ENCODE measurements around the gene SPRR4.

Gene SPRR4

DNA sequence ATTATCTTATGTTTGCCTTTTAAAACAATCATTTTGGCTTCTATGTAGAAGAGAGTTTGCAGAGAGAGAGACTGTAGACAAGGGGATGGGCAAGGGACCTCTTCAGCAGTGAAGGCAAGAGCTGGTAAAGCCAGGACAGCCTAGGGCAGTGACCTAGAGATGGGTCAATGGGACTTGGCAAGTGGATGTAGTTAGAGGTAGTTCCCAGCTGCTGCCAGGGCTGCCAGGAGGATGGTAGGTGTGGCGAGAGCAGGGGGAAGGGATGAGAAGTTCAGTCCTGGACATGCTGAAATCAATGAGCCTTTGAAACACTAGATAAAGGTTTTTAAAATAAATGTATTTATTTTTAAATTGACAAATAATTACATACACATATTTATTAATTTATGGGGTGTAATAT, 29.8 kb upstream of the SPRR4 start:
- no peak for DNase-seq (ENCODE audit: low read depth)
- TF ChIP-seq, protein P1, sequence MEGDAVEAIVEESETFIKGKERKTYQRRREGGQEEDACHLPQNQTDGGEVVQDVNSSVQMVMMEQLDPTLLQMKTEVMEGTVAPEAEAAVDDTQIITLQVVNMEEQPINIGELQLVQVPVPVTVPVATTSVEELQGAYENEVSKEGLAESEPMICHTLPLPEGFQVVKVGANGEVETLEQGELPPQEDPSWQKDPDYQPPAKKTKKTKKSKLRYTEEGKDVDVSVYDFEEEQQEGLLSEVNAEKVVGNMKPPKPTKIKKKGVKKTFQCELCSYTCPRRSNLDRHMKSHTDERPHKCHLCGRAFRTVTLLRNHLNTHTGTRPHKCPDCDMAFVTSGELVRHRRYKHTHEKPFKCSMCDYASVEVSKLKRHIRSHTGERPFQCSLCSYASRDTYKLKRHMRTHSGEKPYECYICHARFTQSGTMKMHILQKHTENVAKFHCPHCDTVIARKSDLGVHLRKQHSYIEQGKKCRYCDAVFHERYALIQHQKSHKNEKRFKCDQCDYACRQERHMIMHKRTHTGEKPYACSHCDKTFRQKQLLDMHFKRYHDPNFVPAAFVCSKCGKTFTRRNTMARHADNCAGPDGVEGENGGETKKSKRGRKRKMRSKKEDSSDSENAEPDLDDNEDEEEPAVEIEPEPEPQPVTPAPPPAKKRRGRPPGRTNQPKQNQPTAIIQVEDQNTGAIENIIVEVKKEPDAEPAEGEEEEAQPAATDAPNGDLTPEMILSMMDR (IDR thresholded peaks at IDR 0.05; ENCODE audit: control insufficient read depth, insufficient read depth, low read depth, low read length, missing control alignments) = no peak
- H3K4me3 ChIP-seq (ENCODE audit: control insufficient read depth, low read depth, low read length) = no peak overlapping the region

- no peak for DNase-seq (ENCODE audit: low read depth)
- H3K4me3 ChIP-seq (ENCODE audit: control insufficient read depth, low read depth, low read length) = no peak overlapping the region
- TF ChIP-seq, protein P1 (IDR thresholded peaks at IDR 0.05; ENCODE audit: control insufficient read depth, insufficient read depth, low read depth, low read length, missing control alignments) = no peak
Measured at GRCh38 chr1:152941037-152941711, 29.3 kb upstream of the SPRR4 start.

DNA sequence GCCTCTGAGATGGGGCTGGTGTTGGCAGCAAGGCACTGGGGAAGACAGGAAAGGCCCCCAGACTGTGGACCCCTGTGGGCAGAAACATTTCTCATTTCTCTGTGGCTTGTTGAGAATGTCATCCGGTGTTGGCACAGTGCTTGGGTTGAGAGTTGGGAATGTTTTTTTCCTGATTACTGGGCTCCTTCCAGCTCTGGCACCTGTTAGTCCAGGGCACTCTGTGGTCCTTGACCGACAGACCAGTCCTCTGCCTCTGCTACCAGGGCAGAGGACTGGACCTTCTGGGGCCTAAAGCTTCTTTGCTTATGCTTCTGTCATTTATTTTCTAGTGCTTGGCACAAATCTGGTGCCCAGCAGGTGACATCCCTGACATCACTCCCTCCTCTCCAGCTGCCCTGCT, 28.3 kb upstream of the SPRR4 start:
- DNase-seq (ENCODE audit: low read depth) = no peak
- H3K4me3 ChIP-seq (ENCODE audit: control insufficient read depth, low read depth, low read length) = no peak overlapping the region
- TF ChIP-seq, protein P1 (IDR thresholded peaks at IDR 0.05; ENCODE audit: control insufficient read depth, insufficient read depth, low read depth, low read length, missing control alignments) = no peak

DNA sequence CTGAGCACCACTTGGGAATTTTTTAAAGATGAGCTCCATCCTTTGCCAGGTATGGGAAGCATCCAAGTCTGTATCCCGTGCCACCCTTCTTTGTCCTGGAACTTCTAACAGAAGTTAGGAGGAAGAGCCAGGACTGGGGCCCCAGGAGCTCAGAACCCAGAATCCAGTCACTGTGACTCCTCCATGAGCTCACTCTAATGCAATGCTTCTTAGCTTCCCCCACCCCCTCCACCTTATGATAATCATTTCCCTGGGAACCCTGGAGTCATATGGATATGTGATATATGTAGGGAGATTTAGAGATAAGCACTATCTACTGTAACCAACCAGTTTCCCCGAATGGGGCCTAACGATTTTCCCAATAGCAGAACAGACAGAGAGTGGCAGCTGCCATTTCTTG, 24.2 kb upstream of the SPRR4 start:
- DNase-seq (ENCODE audit: low read depth) = no peak
- TF ChIP-seq, protein P1 (IDR thresholded peaks at IDR 0.05; ENCODE audit: control insufficient read depth, insufficient read depth, low read depth, low read length, missing control alignments) = no peak
- no peak overlapping the region for H3K4me3 ChIP-seq (ENCODE audit: control insufficient read depth, low read depth, low read length)

- TF ChIP-seq, protein P1 (IDR thresholded peaks at IDR 0.05; ENCODE audit: control insufficient read depth, insufficient read depth, low read depth, low read length, missing control alignments) = no peak
- no peak for DNase-seq (ENCODE audit: low read depth)
- H3K4me3 ChIP-seq (ENCODE audit: control insufficient read depth, low read depth, low read length) = no peak within 1 kb of the TSS
Measured at GRCh38 chr1:152946651-152947256, 23.7 kb upstream of the SPRR4 start, which contains the start of gene SPRR5. SPRR5 (plus strand) TSS chr1:152947206; CDS start chr1:152948555, 1,349 bp downstream.

GRCh38 chr1:152951711-152952110, 18.7 kb upstream of the SPRR4 start:
- DNase-seq (ENCODE audit: low read depth) = no peak
- TF ChIP-seq, protein P1 (IDR thresholded peaks at IDR 0.05; ENCODE audit: control insufficient read depth, insufficient read depth, low read depth, low read length, missing control alignments) = no peak
- H3K4me3 ChIP-seq (ENCODE audit: control insufficient read depth, low read depth, low read length) = no peak overlapping the region

Data from AG09309 (cell line).